Measurements from ENCODE around the gene IQSEC1.

The IQSEC1 gene

GRCh38 chr3:13066834-13067233 is 6.4 kb downstream of the IQSEC1 start:
- no peak for DNase-seq

DNA sequence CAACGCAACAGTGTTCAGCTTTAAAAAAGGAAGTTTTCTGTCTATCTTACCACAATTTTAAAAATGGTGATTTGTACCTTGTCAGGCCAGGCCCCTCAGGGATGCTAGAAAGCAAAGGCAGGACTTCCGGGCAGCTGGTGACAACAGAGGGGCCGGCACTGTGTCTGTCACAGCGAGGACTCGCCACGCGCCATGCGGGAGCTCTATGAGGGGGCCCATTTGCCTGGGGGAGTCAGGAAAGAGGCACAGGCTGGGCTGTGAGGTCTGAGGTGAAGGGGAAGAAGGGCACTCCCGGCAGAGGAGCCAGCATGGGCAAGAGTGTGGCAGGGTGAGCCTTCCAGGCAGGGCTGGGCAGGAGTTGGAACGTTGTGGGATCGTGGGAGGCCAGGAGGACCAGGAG is 7.0 kb downstream of the IQSEC1 start:
- no peak for DNase-seq

DNA sequence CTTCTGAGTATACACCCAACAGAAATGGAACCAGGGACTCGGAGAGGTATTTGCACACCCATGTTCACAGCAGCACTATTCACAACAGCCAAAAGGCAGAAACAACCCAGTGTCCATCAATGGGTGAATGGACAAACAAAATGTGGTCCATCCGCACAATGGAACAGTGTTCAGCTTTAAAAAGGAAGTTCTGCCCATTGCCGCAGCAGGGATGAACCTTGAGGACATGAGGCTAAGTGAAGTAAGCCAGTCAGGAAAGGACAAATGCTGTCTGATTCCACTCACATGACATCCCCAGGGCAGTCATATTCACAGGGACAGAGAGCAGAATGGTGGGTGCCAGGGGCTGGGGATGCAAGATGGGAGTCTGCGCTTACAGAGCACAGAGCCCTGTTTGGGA is 7.5 kb downstream of the IQSEC1 start:
- DNase-seq = no peak

DNA sequence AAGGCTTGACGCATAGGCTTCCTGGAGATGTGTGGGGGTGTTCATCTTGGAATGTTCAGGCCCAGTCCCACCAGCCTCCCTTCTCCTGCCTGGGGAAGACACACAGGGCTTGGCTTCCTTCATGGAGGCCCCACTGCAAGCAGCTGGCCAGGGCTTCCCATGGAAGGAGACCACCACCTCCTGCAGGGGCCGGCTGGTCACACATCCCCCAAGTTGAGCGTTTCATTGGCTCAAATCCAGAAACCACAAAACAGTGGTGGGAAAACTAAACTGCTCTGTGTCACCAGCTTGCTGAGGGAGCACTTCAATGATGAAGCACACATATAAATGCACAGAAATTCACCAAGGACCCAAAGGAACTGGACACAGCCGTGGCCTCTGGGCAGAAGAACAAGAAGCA is 8.3 kb downstream of the IQSEC1 start:
- DNase-seq = no peak

DNA sequence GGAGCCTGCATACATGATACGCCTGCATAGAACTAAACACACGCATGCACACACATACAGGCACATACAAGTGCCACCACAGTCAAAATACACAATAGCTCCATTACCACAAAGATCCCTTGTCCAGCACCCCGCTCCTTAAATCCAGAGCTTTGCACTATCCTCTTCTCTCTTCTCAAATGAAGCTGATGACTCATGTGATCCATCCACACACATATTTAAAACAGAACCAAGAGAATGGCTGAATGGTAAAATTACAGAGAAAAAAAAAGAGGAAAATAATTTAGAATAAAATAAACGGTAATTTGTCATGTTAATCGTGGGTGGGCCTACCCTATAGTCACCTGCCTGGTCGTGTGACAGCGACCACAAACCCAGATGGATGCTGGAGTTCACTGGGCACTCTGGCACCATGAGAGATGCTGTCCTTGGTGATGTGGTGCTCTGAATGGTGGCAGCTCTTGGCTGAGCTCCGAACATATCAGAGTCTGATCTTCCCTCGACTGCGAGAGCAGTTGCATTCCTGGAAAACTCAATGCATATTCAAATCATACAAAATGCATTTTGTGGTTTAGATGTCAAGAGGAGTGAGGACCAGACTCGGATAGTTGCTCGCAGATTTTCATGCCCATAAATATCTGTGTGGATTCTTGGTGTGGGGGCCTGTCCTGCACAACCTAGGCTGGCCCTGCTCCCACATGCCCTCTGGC is 8.9 kb downstream of the IQSEC1 start:
- DNase-seq = no peak

DNA sequence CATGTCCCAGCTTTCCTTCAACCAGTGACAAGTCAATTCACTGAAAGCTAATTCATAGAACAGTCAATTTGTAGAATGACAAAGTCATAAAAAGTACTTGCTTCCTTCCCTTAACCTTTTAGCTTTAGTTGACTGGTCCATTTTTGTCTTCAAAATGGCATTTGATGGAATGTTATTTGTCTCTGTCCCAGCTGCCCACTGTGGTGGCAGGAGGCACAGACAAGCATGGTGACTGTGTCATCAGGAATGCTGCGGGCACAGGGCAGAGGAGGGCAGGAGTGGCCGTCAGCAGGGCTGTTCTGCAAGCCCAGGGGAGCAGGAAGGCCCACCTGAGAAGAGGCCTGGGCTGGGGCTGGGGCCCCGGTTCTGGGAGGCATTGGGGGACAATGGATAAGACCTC is 10.0 kb downstream of the IQSEC1 start:
- no peak for DNase-seq

DNA sequence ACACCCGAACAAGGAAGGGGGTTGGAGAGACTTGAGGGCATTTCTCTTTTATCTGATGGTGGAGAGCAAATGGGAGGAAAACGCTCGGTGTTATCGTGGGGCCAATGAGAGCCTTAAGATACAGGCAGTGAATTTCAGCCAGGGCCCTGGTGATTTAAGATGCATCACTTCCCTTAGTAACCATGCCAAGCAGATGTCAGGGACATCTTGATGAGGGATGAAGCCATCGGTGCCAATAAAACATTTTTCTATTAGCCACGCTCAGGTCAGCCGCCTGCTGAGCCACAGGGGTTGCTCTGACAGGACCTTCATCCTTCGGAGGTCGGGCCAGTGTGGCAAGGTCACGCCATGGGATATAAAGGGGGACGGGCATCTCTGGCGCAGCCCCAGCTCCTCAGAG is 10.6 kb downstream of the IQSEC1 start:
- DNase-seq = no peak

GRCh38 chr3:13060341-13060910 is 12.8 kb downstream of the IQSEC1 start:
- no peak for DNase-seq

DNA sequence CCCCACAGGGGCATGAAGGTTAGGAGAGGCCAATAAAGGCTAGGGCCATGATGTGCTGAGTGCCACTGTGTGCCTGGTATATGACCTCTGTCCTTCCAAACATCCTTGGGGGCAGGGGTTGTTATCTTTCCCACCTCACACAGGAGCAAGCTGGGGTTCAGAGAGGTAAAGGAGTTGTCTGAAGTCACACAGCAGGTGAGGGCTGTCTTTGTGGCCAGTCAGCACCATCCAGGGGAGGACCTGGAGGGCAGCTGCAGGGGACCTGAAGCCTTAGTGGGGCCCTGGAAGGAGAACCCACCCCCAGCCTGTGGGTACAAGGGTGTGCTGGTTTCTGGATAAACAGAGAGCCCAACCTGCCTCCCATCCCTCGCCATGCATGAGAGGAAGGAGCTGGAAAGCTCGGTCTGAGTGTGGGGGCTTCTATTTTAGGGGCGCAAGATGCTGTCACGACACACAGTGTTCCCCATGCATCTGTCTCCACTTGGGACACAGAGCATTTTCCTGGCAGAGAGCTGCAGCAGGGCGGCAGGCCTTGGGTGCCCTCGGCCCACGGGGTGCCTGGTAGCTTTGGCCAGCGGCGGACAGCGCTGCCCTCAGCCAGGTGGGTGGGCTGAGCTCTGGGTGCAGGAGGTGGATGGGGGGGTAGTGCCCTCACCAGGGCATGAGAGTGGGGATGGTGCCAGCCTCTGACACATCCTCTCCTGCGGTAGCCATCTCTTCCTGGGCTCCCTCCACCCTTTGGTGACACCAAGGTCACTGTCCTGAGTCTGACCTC is 14.7 kb downstream of the IQSEC1 start:
- no peak for DNase-seq

- no peak for DNase-seq
Observed at GRCh38 chr3:13057282-13058040, 15.8 kb downstream of the IQSEC1 start.

- no peak for DNase-seq
Observed at GRCh38 chr3:13055634-13056033, 17.6 kb downstream of the IQSEC1 start.

- DNase-seq = peak; percentile 68
Observed at GRCh38 chr3:13054341-13055285, 18.6 kb downstream of the IQSEC1 start.

- no peak for DNase-seq
Observed at GRCh38 chr3:13053893-13054292, 19.3 kb downstream of the IQSEC1 start.

GRCh38 chr3:13053420-13053819 is 19.8 kb downstream of the IQSEC1 start:
- DNase-seq = no peak

DNA sequence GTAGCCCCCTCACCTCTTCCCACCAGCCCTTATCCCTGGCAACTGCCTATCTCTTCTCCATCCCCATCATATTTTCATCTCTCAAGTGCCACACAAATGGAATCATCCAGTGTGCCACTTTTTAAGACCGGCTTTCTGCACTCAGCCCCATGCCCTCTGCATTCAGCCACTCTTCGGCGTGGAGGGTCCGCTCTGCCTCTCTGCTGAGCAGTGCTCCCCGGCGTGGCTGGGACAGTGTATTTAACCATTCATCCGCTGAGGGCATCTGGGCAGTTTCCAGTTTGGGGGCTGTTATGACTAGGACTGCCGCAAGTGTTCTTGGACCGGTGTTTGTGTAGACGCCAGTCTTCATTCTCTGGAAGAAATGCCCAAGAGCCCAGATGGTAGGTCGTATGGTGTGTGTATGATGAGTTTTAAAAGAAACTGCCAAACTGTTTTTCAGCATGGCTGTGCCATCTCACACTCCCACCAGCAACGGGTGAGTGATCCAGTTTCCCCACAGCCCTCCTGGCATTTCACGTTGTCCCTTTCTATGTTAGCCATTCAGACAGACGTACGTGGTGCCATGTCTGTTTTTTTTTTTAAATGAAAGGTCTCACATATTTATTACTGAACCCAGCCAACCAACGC is 20.9 kb downstream of the IQSEC1 start:
- DNase-seq = no peak

GRCh38 chr3:13051581-13051980 is 21.6 kb downstream of the IQSEC1 start:
- no peak for DNase-seq

DNA sequence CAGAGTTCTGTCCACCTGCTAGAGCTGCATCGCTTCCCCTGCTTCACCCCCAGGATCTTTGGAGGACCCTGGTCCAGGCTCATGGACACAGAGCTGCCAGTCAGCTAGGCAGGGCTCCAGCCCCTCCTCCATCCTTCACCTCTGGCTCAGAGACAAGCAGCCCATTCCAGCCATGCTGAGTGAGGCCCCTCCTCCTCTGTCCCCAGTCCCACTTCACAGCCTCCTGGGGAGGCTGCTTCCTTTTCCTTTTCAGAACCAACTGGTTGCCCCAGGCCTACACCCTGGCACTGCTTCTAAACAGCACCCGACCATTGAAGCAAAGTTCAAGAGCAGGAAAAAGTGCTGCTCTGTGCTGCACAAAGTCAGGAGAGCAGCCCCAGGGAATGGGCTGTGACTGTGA is 22.2 kb downstream of the IQSEC1 start:
- no peak for DNase-seq

DNA sequence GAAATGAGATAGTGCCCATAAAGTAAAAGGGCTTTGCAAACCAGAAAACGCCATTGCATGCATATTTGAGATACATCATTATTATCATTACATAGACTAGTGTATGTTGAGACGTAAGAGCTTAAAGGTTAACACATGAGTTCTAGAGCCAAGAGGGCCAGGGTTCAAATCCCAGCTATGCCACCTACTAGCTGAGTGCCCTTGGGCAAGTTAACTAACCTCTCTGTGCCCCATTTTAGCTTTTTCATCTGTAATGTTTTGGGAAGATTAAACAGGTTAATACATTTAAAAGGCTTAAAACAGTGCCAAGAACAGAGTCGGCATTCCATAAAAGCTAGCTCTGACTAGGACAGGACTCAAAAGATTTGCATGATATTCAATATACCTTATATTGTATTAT is 22.8 kb downstream of the IQSEC1 start:
- DNase-seq = no peak

DNA sequence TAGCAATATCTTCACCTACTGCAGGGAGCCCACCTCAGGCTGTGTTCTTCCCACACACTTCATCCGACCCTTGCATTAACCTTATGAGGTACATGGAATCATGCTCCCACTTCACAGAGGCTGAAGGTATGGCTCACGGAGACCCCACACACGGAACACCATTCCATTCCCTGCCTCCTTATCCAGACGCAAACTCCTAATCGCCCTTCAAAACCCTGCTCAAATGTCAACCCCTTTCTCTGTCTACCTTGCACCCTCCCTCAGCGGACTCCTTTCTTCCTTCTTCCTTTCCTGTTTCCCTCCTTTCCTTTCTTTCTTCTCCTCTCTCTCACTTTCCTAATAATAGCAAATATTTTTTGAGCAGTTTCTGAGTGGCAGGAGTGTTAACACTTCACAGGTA is 23.8 kb downstream of the IQSEC1 start:
- no peak for DNase-seq

GRCh38 chr3:13047296-13048165 is 25.7 kb downstream of the IQSEC1 start:
- DNase-seq = no peak

Data from right forelimb (tissue), 1 donor.